GM15510 (cell line): ENCODE measurements around the gene APEH.

Experiments used
- POLR2A ChIP-seq: IDR thresholded peaks from 3 replicates; pipeline ENCODE4 v1.6.1; 2011; ENCODE audit warnings: borderline replicate concordance; ENCODE audit not compliant: insufficient read length; ENCODE audit errors: extremely low read depth

The APEH gene

GRCh38 chr3:49642708-49643145, 31.4 kb upstream of the APEH start:
- no peak for TF ChIP-seq POLR2A

- TF ChIP-seq POLR2A = no peak
Measured at GRCh38 chr3:49644684-49645083, 29.5 kb upstream of the APEH start.

GRCh38 chr3:49646236-49646635, 27.9 kb upstream of the APEH start:
- no peak for TF ChIP-seq POLR2A

GRCh38 chr3:49647741-49648140, 26.4 kb upstream of the APEH start:
- no peak for TF ChIP-seq POLR2A

- TF ChIP-seq POLR2A = no peak
Measured at GRCh38 chr3:49648354-49649019, 25.7 kb upstream of the APEH start.

GRCh38 chr3:49649576-49649975, 24.6 kb upstream of the APEH start:
- TF ChIP-seq POLR2A = no peak

- TF ChIP-seq POLR2A = no peak
Measured at GRCh38 chr3:49650177-49650576, 24.0 kb upstream of the APEH start.

GRCh38 chr3:49650637-49651036, 23.5 kb upstream of the APEH start:
- TF ChIP-seq POLR2A = no peak

- no peak for TF ChIP-seq POLR2A
Measured at GRCh38 chr3:49652218-49652902, 21.8 kb upstream of the APEH start.

GRCh38 chr3:49652903-49653415, 21.2 kb upstream of the APEH start:
- no peak for TF ChIP-seq POLR2A

GRCh38 chr3:49653621-49654020, 20.5 kb upstream of the APEH start:
- TF ChIP-seq POLR2A = no peak

GRCh38 chr3:49654176-49654825, 19.9 kb upstream of the APEH start:
- no peak for TF ChIP-seq POLR2A

GRCh38 chr3:49654955-49655556, 19.1 kb upstream of the APEH start:
- no peak for TF ChIP-seq POLR2A

GRCh38 chr3:49655731-49656285, 18.3 kb upstream of the APEH start:
- no peak for TF ChIP-seq POLR2A
